Cerebellar cortex (tissue), 1 donor: ENCODE data around the gene INTS14.
"Not testable (repeated sequence)": the region's sequence is repeated elsewhere in the genome, so short reads cannot be mapped to it uniquely, and the experiment has no call there.

Source experiments
- DNase-seq: peaks from one replicate; pipeline ENCODE4 v3.0.0-alpha.2; 2015; ENCODE audit warnings: low spot score

Gene INTS14

DNA sequence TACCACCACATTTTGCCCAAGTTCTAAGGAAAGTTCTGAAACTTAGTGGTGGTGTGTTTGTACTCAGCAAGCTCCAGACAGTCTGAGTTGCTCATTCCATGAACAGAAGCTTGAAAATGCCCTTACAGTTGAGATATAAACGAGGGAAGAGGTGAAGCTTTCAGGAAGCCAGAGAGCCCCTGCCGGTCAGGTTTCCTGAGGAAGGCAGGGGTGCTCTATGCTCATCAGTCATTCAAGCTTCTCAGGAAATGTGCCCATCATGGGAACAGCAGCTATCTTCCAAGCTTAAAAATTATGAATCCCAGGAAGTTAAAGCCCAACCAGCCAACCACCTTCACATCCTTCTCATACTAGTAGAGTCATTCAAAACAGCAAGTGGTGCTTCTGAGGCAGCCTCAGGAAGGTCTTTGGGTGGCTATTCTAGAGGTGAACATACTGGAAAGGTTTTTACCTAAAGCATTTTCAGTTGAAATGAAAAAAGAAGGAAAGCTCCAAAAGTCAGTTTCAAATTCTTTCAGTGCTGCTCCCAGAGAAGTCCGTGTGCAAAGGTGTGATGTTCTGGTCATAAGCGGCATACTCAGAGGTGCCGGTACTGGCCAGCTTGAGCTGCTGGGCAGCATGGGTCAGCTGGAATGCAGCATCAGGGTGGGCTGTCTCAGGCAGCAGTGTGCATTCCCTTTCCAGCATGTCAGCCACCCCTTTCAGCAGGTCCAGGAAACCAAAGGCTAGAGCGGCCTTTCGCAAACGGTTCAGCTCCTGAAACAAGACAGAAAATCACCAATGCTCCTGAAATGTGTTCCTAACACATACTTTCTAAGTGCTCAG lies 31.8 kb downstream of the INTS14 start:
- peak; percentile 14 for DNase-seq

DNA sequence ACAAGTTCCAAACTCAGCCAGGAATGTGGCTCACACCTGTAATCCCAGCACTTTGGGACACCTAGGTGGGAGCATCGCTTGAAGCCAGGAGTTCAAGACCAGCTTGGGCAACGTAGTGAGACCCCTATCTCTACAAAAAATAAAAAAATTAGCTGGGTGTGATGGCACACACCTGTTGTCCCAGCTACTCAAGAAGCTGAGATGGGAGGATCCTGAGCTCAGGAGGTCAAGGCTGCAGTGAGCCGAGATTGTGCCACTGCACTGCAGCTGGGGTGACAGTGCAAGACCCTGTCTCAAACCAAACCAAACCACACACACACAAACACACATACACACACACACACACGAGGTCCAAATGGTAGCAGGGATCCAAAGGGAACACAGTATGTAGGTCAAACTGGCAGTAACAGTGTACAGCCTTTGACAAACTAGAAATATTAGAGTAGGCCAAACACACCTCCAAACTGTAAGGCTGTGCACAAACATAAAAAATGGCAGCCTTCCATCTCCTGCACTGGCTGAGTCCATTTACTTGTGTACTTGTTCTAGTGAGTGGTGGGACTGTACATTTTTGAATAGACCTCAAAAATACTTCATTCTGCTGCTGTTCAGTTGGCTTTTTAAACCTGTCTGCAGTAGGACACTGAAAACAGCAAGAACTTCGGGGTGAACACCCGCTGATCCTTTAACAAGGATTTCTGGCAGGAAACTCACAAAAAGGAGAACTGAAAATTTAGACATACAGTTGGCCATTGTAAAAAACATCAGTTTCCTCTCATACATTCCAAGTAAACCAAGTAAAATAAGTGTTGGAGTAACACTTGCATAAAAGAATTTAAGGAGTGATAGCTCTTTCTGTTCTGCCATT lies 33.6 kb downstream of the INTS14 start:
- no peak for DNase-seq

DNA sequence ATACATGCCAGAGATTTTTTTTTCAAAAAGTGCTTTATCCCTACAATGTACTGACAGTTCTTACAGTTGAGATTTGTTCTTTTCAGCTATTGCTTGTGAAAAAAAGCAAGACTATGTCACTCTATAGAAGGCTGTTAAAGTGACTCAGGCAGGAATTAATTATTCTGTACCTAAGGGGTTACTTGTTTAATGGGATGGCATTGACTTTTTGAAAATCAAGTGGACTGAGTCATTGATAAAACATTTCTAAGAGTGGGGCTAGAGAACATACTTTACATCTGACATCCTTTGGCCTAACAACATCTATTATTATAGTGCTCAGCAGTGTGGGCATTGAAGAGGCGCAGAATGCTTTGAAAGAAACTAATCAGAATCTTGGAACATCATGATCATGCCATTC lies 34.3 kb downstream of the INTS14 start:
- DNase-seq = no peak

DNA sequence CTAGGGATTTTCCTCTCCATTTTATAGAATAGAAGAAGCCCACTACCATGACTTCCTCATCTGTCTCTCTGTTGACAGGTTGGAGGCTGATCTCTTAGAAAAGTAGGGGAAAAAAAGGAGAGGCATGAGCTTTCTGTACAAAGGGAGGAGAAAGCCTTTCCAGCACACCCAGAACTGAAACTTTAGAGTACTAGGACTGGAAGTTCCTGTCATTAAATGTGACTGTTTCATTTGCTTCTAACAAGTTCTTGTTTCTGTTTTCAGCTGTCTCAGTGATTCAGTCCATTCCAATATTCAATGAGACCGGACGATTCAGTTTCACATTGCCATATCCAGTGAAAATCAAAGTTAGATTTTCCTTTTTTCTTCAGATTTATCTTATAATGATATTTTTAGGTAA lies 39.0 kb downstream of the INTS14 start:
- DNase-seq = no peak

DNA sequence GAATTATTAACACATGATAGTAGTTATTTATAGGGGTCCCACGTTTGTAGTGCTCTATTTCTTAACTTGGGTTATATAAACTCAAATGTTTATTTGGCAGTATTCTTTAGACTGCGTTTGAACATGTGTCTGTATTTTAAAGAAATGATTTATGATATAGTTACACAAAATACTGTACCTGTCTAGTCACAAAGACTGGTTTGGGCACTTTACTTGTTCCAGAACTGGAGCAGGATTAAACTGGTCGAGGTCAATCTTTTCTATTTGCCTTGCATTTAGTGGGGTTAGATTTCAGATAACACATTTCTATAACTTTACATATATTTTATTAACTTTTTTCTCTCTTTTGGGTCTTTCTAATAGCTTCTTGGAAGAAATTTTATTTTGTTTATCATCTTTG lies 41.2 kb downstream of the INTS14 start:
- no peak for DNase-seq

DNA sequence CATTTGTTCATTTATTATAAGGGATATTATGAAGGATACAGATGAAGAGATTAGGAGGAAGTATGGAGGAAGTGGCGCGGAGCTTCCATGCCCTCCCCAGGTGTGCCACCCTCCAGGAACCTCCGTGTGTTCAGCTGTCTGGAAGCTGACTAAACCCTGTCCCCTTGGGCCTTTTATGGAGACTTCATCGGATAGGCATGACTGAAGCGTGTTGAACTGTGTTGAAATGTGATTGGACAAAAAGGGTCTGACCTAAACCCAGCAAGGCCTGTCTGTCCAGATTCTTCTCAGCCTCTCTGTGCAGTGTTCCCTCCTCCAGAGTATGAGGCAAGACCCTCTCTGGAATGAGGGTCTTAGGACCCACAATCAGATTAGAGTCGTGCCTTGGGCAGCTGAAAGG lies 49.0 kb downstream of the INTS14 start:
- DNase-seq = no peak

DNA sequence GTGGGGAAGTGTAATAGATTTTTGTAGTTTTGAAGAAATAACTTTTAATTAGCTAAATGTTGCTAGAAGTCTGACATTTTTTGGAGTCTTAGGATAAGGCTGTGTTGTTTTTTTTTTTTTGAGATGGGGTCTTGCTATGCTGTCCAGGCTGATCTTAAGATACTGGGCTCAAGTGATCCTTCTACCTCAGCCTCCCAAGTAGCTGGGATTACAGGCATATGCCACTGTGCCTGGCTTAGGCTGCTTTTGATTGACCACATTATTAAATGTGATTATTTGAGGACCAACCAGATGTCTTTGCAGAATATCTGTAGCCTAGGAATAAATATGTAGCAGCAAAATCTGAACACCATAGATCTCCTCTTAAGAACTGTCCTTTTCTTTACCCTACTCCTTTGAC lies 51.0 kb downstream of the INTS14 start:
- no peak for DNase-seq

DNA sequence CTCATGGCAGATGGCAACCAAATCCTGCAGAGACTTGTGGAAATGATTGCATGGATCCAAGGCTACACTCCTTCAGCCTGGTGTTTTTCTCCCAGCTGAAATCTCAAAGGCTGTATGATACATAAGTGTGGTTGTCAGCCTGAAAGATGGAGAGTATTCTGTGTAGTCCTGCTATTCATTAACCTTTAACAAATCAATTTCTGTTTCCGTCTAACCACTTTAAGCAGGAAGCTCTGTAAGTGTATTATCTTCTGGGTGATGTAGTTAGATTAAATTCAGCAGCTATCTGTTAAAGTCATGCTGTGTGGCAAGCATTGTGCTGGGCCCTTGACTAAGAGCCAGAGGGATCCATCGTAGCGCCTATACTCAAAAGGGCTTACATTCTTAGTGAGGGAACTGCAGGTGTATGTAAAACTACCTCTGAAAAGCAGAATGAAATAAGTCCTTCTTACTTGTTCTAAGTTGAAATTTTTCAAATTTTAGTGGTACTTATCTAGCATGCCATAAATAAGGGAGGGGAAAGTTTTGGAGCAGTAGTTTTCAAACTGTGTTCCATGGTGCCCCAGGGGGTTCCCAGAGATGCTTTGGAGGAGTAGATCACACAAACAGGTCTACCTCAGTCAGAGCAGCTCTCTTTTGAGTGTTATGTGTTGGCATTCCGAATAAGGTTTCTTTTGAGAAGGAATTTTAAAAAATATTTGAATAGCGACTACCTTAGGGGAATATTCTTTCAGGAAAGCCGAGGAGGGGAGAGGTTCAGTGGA lies 51.8 kb downstream of the INTS14 start:
- no peak for DNase-seq

DNA sequence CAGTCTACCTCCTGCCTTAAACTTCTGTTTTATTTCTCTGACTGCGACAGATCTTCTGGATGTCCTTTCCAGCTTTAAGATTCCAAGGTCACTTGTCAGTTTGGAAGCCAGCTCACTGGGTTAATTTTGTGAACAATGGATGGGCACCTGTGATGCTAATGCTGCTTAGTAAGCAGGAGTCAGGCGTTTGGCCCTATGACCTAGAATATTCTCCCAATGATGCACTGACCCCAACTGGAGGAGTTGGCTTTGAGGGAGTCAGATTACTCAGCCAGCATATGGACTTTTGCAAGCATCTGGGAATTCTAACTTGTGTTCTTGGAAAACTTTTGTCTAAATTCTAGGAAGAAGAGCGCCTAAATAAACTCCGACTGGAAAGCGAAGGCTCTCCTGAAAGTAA lies 52.6 kb downstream of the INTS14 start:
- DNase-seq = no peak

DNA sequence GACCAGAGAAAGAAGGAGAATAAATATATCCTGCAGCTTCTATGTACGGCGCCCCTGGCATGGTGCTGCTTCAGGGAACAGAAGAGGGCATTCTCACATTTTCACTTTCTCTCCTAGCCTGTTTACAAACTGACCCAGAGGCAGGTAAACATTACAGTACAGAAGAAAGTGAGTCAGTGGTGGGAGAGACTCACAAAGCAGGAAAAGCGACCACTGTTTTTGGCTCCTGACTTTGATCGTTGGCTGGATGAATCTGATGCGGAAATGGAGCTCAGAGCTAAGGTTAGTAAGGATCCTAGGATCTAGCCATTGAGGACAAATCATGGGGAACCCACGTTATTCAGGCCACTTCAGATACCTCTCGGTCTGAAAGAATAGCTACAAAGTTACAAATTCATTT lies 54.3 kb downstream of the INTS14 start:
- no peak for DNase-seq

DNA sequence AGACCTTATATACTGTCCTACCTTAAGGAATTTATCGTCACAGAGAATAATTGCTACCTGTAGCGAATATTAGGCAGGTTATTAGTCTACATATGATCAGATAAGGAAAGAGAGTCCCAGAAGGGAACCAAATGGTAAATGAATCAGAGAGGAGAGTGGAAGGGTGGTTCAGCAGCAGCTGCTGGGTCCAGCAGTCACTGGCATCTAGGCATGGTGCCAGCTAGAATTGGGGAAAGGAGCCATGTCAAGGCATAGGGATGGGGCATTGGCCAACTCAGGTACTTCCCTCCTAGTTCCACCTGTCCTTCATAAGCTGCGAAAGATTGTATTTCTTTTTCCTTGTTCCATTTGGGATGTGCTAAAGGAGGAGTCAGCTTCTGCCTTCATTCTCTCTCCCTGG lies 57.2 kb downstream of the INTS14 start:
- DNase-seq = no peak

DNA sequence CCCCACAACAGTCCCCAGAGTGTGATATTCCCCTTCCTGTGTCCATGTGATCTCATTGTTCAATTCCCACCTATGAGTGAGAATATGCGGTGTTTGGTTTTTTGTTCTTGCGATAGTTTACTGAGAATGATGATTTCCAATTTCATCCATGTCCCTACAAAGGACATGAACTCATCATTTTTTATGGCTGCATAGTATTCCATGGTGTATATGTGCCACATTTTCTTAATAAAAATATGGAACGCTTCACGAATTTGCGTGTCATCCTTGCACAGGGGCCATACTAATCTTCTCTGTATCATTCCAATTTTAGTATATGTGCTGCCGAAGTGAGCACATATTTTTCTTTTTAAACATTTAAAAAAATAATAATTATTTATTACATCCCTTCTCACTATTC lies 58.1 kb downstream of the INTS14 start:
- not testable (repeated sequence) for DNase-seq

DNA sequence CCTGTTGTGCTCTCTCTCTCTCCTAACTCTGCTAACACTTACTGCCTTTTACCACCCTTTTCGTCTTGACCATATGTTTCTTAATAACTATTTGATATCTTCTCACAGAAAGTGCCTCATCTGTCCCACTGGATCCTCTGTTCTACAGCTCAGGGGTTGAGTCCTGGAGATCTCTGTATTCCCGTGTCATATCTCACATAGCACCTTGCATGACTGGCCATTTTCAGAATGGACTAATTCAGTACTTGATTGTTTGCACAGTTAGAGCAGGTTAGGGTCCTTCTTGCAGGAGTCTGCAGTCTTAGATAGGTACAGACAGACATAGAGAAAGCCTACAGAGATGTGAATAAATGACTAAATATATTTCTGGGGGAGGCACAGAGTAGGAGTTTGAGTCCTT lies 59.7 kb downstream of the INTS14 start:
- DNase-seq = no peak

DNA sequence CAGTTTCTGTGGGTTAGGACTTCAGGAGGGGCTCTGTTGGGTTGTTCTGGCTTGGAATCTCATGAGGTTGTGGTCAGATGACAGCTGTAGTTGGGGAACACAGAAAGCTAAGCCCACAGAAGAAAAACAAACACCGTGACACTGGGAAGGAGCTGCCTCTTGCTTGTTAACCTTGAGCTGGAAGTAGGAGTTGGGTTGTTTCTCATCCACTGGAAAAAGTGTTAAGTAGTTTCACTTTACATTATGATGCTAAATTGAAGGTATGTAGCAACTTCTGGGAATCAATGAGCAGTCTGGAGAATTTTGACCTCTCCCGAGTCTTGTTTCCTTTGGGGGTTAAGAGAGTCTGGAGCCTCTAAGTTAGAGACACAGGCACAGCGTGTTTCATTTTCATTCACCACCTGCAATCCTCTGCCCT lies 60.2 kb downstream of the INTS14 start:
- no peak for DNase-seq

DNA sequence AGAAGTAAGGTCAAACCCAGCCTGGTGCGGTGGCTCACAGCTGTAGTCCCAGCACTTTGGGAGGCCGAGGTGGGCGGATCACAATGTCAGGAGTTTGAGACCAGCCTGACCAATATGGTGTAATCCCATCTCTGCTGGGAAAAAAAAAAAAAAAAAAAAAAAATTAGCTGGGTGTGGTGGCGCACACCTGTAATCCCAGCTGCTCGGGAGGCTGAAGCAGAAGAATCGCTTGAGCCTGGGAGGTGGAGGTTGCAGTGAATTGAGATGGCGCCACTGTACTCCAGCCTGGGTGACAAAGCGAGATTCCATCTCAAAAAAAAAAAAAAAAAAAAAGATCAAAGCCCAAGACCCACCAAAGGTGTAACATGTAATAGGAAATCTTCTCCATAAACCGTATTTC lies 61.6 kb downstream of the INTS14 start:
- DNase-seq = not testable (repeated sequence)

DNA sequence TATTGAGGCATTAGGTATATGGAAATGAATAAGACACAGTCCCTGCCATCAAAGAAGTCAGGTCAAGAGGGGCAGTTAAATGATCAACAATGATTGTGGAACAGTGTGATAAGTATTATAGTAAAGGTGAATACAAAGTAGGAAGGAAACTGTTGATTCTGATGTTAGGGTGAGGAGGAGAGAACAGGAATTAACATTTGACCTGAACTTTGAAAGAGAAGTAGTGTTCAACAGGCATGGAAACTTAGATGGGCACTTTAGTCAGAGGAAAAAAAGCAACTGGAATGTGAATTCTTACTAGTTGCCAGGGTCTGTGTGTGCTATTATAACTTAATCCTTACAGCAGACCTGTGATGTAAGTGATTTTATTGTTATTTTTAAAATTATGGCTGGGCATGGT lies 63.1 kb downstream of the INTS14 start:
- no peak for DNase-seq

DNA sequence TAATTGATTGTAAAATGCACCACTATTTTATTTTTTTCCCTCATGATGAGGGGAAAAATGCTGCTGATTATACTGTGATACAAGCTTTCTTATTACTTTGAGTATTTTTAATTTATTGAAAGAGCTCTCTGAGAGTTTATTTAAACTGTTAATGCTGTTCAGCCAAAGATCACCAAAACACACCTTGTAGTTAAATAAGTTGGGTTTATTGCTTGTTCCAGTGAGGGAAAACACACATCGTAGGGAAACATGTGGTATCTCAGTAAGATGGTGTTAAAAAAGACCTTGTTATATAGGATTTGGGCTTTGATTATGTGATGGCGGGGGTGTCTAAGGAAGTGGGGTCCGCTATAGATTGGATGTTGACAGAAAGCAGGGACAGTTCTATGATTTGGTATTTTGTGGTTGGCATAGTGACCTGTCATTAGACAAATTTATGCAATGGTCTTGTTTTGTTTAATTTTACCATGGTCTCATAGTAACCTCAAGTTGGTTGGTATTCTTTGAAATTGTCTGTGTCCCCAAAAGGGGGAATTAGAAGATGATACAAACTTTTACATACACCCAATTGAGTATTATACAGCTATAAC lies 69.6 kb downstream of the INTS14 start:
- no peak for DNase-seq

DNA sequence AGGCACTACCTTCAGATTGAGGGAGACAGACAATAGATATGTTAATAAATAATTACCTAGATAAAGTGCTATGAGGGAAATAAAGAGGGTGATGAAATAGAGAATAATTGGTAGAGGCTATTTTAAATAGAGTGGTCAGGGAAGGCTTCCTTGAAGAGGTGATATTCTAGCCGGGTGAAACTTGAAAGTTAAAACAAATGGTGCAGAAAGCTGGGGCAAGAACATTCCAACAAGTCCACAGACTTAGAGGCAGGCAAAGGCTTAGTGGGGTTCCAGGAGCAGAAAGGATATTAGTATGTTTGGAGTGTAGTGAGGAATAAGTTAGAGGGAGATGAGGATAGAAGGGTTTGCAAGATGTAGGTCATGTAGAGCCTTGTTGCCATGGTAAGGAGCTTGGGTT lies 70.6 kb downstream of the INTS14 start:
- no peak for DNase-seq

DNA sequence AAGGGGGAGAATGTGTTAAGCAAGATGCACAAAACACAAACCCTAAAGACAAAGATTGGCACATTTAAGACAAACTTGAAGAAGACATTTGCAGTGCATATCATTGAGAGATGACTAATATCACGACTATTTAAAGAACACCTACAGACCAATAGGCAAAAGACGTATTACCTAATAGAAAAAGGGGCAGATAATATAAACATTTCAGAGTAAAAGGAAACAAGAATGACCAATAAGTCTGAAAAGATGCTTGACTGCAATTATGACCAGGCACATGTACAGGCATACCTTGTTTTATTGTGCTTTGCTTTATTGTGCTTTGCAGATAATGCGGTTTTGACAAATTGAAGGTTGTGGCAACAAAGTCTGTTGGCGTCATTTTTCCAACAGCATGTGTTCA lies 75.7 kb downstream of the INTS14 start:
- DNase-seq = no peak

DNA sequence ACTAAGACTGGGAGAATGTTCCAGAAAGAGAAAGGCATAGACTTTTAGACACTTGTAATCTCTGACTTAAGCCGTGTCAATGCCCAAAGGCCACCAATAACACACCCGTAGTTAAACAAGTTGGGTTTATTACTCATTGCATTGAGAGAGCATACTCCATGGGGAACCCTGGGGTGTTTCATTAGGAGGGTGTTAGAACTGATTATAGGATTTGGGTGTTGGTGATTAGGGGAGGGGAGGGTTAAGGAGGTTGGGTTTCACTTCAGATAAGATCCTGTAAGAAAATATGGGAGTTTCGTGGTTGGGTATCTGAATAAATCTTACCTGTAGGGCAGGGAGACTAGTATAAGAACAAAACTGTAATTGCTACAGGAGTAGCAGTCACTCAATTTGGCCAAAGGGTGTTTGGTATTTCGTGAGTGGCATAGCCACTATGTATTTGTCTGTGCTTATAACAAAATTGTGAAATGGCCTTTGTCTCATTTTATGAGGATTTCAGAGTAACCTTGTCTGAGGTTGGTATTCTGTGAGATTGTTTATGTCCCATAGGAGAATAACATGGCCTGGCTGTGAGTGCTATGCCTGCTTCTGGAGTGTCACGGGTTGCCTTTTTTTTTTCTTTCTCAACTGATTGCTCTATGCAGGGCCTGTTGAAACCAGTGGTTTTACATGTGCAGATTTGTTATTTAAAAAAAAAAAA lies 77.7 kb downstream of the INTS14 start:
- no peak for DNase-seq

DNA sequence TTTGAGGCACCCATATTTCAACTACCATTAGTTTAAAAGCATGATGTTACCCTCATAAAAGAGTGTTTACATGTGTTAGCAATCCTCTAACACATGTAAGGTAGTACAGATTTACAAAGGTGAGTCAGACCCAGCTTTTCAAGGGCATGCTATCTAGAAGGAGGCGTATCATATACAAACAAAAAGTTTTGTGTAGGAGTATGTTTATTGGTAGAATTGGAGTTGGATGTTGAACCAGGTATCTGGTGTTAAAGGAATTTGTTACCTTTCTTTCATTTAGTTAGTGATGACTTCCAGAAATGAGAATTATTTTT lies 78.2 kb downstream of the INTS14 start:
- no peak for DNase-seq
